IMR-90 (cell line): ENCODE results near the gene RADIL.

Experiments used
- BHLHE40 ChIP-seq: fragments of 150-350 bp; IDR thresholded peaks from 2 replicates; pipeline ENCODE4 v1.6.1; 2016; ENCODE audit warnings: mild to moderate bottlenecking, low read depth, low read length
- CEBPB ChIP-seq: IDR thresholded peaks from 2 replicates; pipeline ENCODE4 v1.6.1; 2012; ENCODE audit warnings: low read depth, low read length, improper control_type of control experiment
- CTCF ChIP-seq: conservative IDR thresholded peaks from 2 replicates; pipeline ENCODE4 v1.5.1; 2012; ENCODE audit warnings: mild to moderate bottlenecking, low read depth, low read length, improper control_type of control experiment
- MAFK ChIP-seq: IDR thresholded peaks from 2 replicates; pipeline ENCODE4 v1.6.1; 2012; ENCODE audit warnings: low read depth, low read length, improper control_type of control experiment
- MAZ ChIP-seq: IDR thresholded peaks from 2 replicates; pipeline ENCODE4 v1.6.1; 2012; ENCODE audit warnings: low read depth, mild to moderate bottlenecking, low read length, improper control_type of control experiment, moderate library complexity, borderline replicate concordance
- MXI1 ChIP-seq: IDR thresholded peaks from 2 replicates; pipeline ENCODE4 v1.6.1; 2012; ENCODE audit warnings: low read depth, mild to moderate bottlenecking, low read length, moderate library complexity, borderline replicate concordance
- POLR2A ChIP-seq: IDR thresholded peaks from 2 replicates; pipeline ENCODE4 v1.6.1; 2012; ENCODE audit warnings: mild to moderate bottlenecking, low read depth, low read length
- RAD21 ChIP-seq: IDR thresholded peaks from 2 replicates; pipeline ENCODE4 v1.6.1; 2012; ENCODE audit warnings: low read length, improper control_type of control experiment
- RCOR1 ChIP-seq: IDR thresholded peaks from 2 replicates; pipeline ENCODE4 v1.6.1; 2012; ENCODE audit warnings: mild to moderate bottlenecking, low read length, improper control_type of control experiment; ENCODE audit not compliant: insufficient replicate concordance

DNA sequence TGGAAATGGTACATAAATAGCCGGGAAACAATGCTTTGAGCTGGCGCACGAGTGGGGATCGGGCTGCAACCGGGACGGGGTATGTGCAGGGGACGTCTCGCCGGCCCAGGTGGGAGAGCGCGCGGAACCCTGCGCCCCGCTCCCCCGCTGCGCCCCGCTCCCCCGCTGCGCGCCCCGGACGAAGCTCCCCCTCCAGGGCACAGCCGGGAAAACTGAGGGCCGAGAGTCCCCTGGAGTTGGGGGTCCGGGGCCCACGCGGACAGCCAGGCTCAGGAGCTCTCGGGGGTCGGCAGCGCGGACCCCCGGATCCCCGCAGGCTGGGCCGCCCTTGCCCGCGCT lies 514 bp downstream of the RADIL start:
- TF ChIP-seq CTCF: no peak
- TF ChIP-seq BHLHE40: no peak
- TF ChIP-seq POLR2A: no peak
- no peak for TF ChIP-seq RAD21
- TF ChIP-seq MXI1: no peak
- no peak for TF ChIP-seq MAFK
- no peak for TF ChIP-seq CEBPB
- TF ChIP-seq MAZ: no peak
- no peak for TF ChIP-seq RCOR1
